ENCODE results near the gene ATF7.
"Not testable (repeated sequence)": the region's sequence is repeated elsewhere in the genome, so short reads cannot be mapped to it uniquely, and the experiment has no call there.

Gene ATF7

GRCh38 chr12:53564941-53565340, 61.2 kb downstream of the ATF7 start:
- no peak for DNase-seq

- DNase-seq = no peak
Observed at GRCh38 chr12:53564278-53564677, 61.9 kb downstream of the ATF7 start.

- no peak for DNase-seq
Observed at GRCh38 chr12:53563452-53564028, 62.6 kb downstream of the ATF7 start.

GRCh38 chr12:53561590-53561953, 64.6 kb downstream of the ATF7 start:
- DNase-seq = no peak

GRCh38 chr12:53560912-53561589, 65.1 kb downstream of the ATF7 start:
- no peak for DNase-seq

- DNase-seq = no peak
Observed at GRCh38 chr12:53560351-53560750, 65.8 kb downstream of the ATF7 start.

GRCh38 chr12:53558631-53559030, 67.6 kb downstream of the ATF7 start:
- no peak for DNase-seq

- no peak for DNase-seq
Observed at GRCh38 chr12:53552361-53553327, 73.5 kb downstream of the ATF7 start.

GRCh38 chr12:53551889-53552291, 74.3 kb downstream of the ATF7 start:
- no peak for DNase-seq

- DNase-seq = no peak
Observed at GRCh38 chr12:53550595-53550994, 75.6 kb downstream of the ATF7 start.

GRCh38 chr12:53550131-53550530, 76.1 kb downstream of the ATF7 start:
- not testable (repeated sequence) for DNase-seq

- DNase-seq = not testable (repeated sequence)
Observed at GRCh38 chr12:53548354-53548753, 77.8 kb downstream of the ATF7 start.

- DNase-seq = no peak
Observed at GRCh38 chr12:53543539-53543938, 82.6 kb downstream of the ATF7 start.

GRCh38 chr12:53539526-53539925, 86.7 kb downstream of the ATF7 start:
- no peak for DNase-seq

GRCh38 chr12:53538209-53538689, 87.9 kb downstream of the ATF7 start:
- DNase-seq = no peak

GRCh38 chr12:53536962-53537361, 89.2 kb downstream of the ATF7 start:
- no peak for DNase-seq

GRCh38 chr12:53533471-53533870, 92.7 kb downstream of the ATF7 start:
- no peak for DNase-seq

GRCh38 chr12:53532524-53533445, 93.4 kb downstream of the ATF7 start:
- no peak for DNase-seq

GRCh38 chr12:53532021-53532420, 94.2 kb downstream of the ATF7 start:
- DNase-seq = no peak

- no peak for DNase-seq
Observed at GRCh38 chr12:53530920-53531319, 95.3 kb downstream of the ATF7 start.

GRCh38 chr12:53530061-53530460, 96.1 kb downstream of the ATF7 start:
- DNase-seq = no peak

- no peak for DNase-seq
Observed at GRCh38 chr12:53524476-53524875, 101.7 kb downstream of the ATF7 start.
